HEK293 (cell line): ENCODE results near the gene AFDN.

Experiments used
- CTCF ChIP-seq: fragments of 450-650 bp; formaldehyde crosslinking; IDR thresholded peaks from 2 replicates; pipeline ENCODE4 v1.5.1; 2016; ENCODE audit warnings: missing biosample characterization, missing genetic modification characterization
- PRDM6 ChIP-seq: fragments of 450-650 bp; formaldehyde crosslinking; IDR thresholded peaks from 2 replicates; pipeline ENCODE4 v1.5.1; 2017; ENCODE audit warnings: missing biosample characterization, missing genetic modification characterization
- REST ChIP-seq: fragments of 450-650 bp; formaldehyde crosslinking; IDR thresholded peaks from 2 replicates; pipeline ENCODE4 v1.5.1; 2016; ENCODE audit warnings: missing biosample characterization, missing genetic modification characterization
- ZNF221 ChIP-seq: fragments of 450-650 bp; formaldehyde crosslinking; IDR thresholded peaks from 2 replicates; pipeline ENCODE4 v1.5.1; 2017; ENCODE audit warnings: missing biosample characterization, missing genetic modification characterization, borderline replicate concordance
- ZNF398 ChIP-seq: fragments of 450-650 bp; formaldehyde crosslinking; IDR thresholded peaks from 2 replicates; pipeline ENCODE4 v1.5.1; 2017; ENCODE audit warnings: missing biosample characterization, missing genetic modification characterization
- ZNF416 ChIP-seq: fragments of 450-650 bp; formaldehyde crosslinking; IDR thresholded peaks from 2 replicates; pipeline ENCODE4 v1.5.1; 2016; ENCODE audit warnings: missing biosample characterization, missing genetic modification characterization
- ZNF433 ChIP-seq: fragments of 450-650 bp; formaldehyde crosslinking; IDR thresholded peaks from 2 replicates; pipeline ENCODE4 v1.5.1; 2016; ENCODE audit warnings: missing biosample characterization, missing genetic modification characterization, low read depth
- ZNF792 ChIP-seq: fragments of 450-650 bp; formaldehyde crosslinking; IDR thresholded peaks from 2 replicates; pipeline ENCODE4 v1.5.1; 2016; ENCODE audit warnings: missing biosample characterization, missing genetic modification characterization

GRCh38 chr6:167781066-167781767 lies 45.5 kb upstream of the AFDN start:
- no peak for TF ChIP-seq CTCF
- TF ChIP-seq REST (tag by site-specific recombination) = no peak
- TF ChIP-seq ZNF221 (tag by site-specific recombination) = no peak
- TF ChIP-seq ZNF792 (tag by site-specific recombination) = no peak
- TF ChIP-seq ZNF433 (tag by site-specific recombination) = no peak
- TF ChIP-seq ZNF398 = no peak
- no peak for TF ChIP-seq PRDM6 (tag by site-specific recombination)
- TF ChIP-seq ZNF416 (tag by site-specific recombination) = no peak
